Measurements from ENCODE around the gene PALD1.

Gene PALD1

DNA sequence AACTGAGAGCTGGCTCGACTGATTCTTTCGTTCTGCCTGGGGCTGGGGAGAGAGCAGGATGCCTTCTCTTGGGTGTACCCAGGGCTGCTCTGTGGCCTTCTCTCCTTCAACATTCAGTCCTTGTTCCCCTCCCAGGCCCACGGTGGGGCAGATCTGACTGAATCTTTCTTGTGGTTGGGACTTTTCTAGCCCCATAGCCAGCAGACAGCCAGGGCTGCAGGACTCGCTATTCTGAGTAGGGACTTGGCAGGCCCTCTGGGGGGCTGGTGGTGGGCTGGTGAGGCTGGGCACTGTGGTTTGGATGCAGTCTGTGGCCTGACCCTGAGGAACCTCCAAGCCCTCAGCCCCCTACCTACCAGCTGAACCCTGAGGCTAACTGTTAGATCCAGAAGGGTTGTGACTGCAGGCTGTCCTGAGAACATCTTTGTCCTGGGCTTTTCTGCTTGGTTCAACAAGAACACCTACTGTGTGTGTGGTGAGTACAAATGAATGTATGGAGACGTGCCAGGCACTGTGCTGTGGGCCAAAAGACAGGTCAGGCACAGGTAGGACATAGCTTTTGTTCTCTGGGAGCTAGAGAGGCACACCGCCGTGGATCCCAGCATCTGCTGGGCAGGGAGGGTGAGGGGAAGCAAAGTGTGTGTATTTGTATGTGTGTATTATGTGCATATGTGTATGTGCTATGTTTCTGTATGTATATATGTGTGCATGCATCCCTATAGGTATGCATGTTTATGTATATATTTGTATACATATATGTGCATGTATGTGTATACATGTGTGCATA lies 2.1 kb upstream of the PALD1 start:
- peaks cover 0 to 11% (median 0%) of the 10 kb centered on the region in 11 experiments; a peak in 2 of 22 replicates for H3K27me3 ChIP-seq
- no peaks in the 10 kb centered on the region for H3K9me3 ChIP-seq (replicated peaks in 1 of 11)
- H3K9ac ChIP-seq, result peak overlapping the region in 2 of 11 experiments; percentile 13 to 16; a peak in 1 of 22 replicates
- H3K4me1 ChIP-seq, result peaks cover 36 to 76% (median 67%) of the 10 kb centered on the region in 10 experiments
- H3K4me2 ChIP-seq, result peak overlapping the region in 8 of 11 experiments; percentile 93 to 100 (median 99); a peak in 16 of 22 replicates
- H3K4me3 ChIP-seq, result no peak overlapping the region
- no peak for TF ChIP-seq Cebpa-rat (IDR thresholded peaks at IDR 0.05)
- H3K36me3 ChIP-seq, result peaks cover 0 to 6% (median 0%) of the 10 kb centered on the region in 11 experiments; a peak in 1 of 22 replicates
- no peak overlapping the region; a peak in 2 of 22 replicates for H3K27ac ChIP-seq
- H4K20me1 ChIP-seq, result peaks cover 0 to 29% (median 18%) of the 10 kb centered on the region in 11 experiments; a peak in 16 of 22 replicates

DNA sequence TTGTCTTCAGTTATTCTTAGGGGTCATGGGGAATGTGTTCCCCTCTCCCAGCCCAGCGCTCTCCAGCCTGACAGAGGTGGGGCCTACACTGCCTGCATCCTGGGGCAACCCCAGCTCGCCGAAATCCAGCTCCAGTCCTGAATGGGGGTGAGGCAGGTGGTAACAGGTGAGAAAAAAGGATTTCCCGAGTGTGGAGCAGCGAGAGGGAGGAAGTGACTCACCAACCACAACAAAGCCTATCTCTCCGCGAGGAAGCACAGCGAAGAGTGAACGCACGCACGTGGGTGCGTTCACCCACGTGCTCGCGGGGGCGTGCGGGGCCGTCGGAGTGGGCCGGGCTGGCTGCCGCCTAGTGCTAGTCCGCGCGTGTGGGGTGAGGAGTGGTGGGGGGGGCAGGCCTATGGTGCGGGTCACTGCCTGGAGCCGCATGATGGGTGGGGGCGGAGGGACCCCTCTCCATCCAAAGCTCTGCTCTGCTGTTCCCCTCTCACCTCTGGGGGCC lies 855 bp upstream of the PALD1 start:
- Histone ChIP-seq H3K9me3 (replicated peaks in 1 of 11) (no peaks in the 10 kb centered on the region), H3K9ac (peak overlapping the region; percentile 74 to 92 (median 84); a peak in 20 of 22 replicates), H3K4me1 (peaks cover 46 to 82% (median 74%) of the 10 kb centered on the region in 10 experiments), H3K4me3 (peak overlapping the region; percentile 69 to 90 (median 82)), H4K20me1 (peaks cover 0 to 41% (median 31%) of the 10 kb centered on the region in 11 experiments; a peak in 17 of 22 replicates), H3K4me2 (peak overlapping the region; percentile 93 to 100 (median 99)), H3K27ac (peak overlapping the region in 9 of 11 experiments; percentile 75 to 87 (median 82); a peak in 17 of 22 replicates), H3K36me3 (peaks cover 0 to 6% (median 0%) of the 10 kb centered on the region in 11 experiments; a peak in 1 of 22 replicates), H3K27me3 (peaks cover 0 to 11% (median 0%) of the 10 kb centered on the region in 11 experiments; a peak in 2 of 22 replicates)
- no peak for TF ChIP-seq Cebpa-rat (IDR thresholded peaks at IDR 0.05)

DNA sequence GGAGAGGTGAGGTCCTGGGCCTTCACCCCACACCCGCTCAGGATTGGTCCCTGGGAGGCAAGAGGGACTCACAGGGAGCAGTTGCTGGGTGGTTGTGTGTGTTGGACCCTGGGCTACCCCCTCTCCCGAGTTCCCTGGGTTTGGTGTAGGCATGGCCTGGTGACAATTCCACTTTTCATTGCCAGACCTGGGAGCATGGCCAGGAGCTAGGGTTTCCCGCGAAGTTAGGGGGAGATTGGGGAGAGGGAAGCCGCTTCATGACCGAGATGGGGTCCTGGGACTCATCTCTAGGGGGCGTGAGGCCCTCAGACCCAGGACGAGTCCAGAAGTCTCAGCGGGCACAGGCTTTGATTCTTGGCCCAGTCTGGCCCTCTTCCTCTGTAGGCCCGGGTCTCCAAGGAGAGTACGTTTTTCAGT lies 606 bp downstream of the PALD1 start:
- Histone ChIP-seq H3K36me3 (peaks cover 0 to 6% (median 0%) of the 10 kb centered on the region in 11 experiments; a peak in 2 of 22 replicates), H3K4me2 (peak overlapping the region; percentile 93 to 100 (median 99)), H3K9ac (peak overlapping the region; percentile 74 to 92 (median 84)), H3K27ac (peak overlapping the region in 10 of 11 experiments; percentile 45 to 87 (median 82); a peak in 21 of 22 replicates), H4K20me1 (peaks cover 0 to 50% (median 40%) of the 10 kb centered on the region in 11 experiments; a peak in 17 of 22 replicates), H3K4me3 (peak overlapping the region; percentile 69 to 90 (median 82)), H3K27me3 (peaks cover 0 to 11% (median 0%) of the 10 kb centered on the region in 11 experiments; a peak in 2 of 22 replicates), H3K9me3 (replicated peaks in 1 of 11) (no peaks in the 10 kb centered on the region), H3K4me1 (peaks cover 54 to 88% (median 84%) of the 10 kb centered on the region in 10 experiments)
- TF ChIP-seq Cebpa-rat (IDR thresholded peaks at IDR 0.05), result no peak

DNA sequence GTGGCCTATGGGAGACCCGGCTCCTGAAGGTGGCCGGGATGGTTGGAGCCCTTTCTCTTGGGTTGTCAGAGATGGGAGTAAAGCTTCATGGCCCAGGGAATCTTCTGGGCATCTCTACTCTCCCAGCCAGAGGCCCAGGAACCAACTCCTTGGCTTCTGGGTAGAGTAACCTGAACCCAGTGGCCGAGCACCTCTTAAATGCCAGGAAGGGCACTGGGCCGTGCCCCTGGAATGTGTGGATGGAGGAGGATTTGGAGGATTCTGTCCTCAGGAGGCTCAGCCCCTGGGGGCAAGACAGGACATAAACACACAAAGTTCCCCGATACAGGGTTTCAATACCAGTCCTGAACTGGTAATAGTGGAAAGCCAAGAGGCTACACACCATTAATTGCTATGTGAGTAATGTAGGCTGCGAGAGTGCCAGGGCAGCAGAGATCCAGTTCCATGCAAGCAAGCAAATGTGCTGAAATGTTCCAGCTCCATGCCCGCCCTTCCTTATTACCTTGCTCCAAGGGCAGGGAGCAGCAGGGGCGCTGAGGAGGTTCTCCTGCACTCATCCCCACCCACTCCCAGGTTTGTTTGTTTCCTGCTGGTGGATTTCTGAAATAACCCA lies 1.2 kb downstream of the PALD1 start:
- Histone ChIP-seq H3K27me3 (peaks cover 0 to 11% (median 0%) of the 10 kb centered on the region in 11 experiments; a peak in 2 of 22 replicates), H3K36me3 (peaks cover 0 to 10% (median 2%) of the 10 kb centered on the region in 11 experiments; a peak in 2 of 22 replicates), H3K4me2 (peak overlapping the region; percentile 93 to 100 (median 99)), H3K9ac (peak overlapping the region; percentile 74 to 92 (median 84); a peak in 21 of 22 replicates), H3K4me1 (peaks cover 54 to 88% (median 84%) of the 10 kb centered on the region in 10 experiments), H3K9me3 (replicated peaks in 1 of 11) (no peaks in the 10 kb centered on the region), H3K4me3 (peak overlapping the region; percentile 69 to 90 (median 82)), H4K20me1 (peaks cover 0 to 50% (median 40%) of the 10 kb centered on the region in 11 experiments; a peak in 17 of 22 replicates), H3K27ac (peak overlapping the region in 9 of 11 experiments; percentile 75 to 87 (median 82); a peak in 17 of 22 replicates)
- TF ChIP-seq Cebpa-rat (IDR thresholded peaks at IDR 0.05), result no peak

DNA sequence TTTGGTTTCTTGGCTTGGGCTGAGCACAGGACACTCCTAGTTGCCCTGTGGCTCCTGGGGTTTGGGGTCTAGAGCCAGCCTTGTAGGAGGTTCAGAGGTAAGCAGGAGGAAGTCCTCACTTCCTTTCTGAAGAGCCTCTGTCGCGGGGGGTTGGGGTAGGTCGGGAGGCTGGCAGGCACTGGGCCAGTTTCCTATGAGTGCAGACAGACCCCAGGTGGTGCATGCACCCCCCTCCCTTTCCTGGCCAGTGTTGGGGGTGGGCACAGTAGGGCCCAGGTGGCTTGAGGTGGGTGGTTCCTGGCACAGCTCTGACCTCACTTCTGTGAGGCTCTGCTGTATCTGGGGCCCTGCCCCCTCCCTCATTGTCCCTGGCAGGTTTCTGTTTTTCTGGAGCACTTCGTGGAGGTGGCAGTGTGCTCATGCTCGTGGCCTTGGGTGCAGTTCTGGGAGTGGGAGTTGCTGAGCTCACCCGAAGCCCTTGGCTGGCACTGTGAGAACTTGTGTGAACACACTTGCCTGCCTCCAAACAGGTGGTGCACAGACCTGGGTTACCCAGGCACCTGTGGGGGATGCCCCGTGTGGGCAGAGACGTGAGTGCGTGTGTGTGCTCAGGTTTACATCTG lies 1.8 kb downstream of the PALD1 start:
- Histone ChIP-seq H3K9me3 (replicated peaks in 1 of 11) (no peaks in the 10 kb centered on the region), H4K20me1 (peaks cover 0 to 50% (median 40%) of the 10 kb centered on the region in 11 experiments; a peak in 17 of 22 replicates), H3K27me3 (peaks cover 0 to 11% (median 0%) of the 10 kb centered on the region in 11 experiments; a peak in 2 of 22 replicates), H3K36me3 (peaks cover 0 to 14% (median 6%) of the 10 kb centered on the region in 11 experiments; a peak in 10 of 22 replicates), H3K4me3 (peak overlapping the region; percentile 69 to 90 (median 82); a peak in 17 of 20 replicates), H3K27ac (peak overlapping the region in 8 of 11 experiments; percentile 78 to 87 (median 82); a peak in 15 of 22 replicates), H3K4me2 (peak overlapping the region; percentile 93 to 100 (median 99)), H3K4me1 (peaks cover 54 to 82% (median 80%) of the 10 kb centered on the region in 10 experiments), H3K9ac (peak overlapping the region in 10 of 11 experiments; percentile 74 to 92 (median 85); a peak in 19 of 22 replicates)
- no peak for TF ChIP-seq Cebpa-rat (IDR thresholded peaks at IDR 0.05)

DNA sequence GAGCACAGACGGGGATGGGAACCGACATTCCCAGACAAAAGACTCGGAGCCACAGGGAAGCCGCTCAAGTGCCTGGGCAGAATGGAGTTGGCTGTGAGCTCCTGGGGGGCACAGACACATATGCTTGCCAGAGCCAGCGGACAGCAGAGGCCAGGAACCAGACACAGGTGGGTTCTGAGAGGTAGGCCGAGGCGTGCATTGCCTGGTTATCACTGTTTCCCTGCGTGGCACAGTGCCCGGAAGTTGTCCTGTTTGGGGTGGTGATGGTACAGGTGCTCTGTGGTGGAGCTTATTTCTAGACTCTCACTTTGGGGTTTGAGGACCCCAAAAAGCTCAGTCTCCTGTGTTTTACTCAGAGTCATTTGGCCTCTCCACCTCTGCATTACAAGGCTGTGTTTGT lies 2.5 kb downstream of the PALD1 start:
- Histone ChIP-seq H3K27me3 (peaks cover 0 to 5% (median 0%) of the 10 kb centered on the region in 11 experiments; a peak in 1 of 22 replicates), H3K4me2 (peak overlapping the region; percentile 93 to 100 (median 99)), H3K36me3 (peaks cover 0 to 22% (median 13%) of the 10 kb centered on the region in 11 experiments; a peak in 17 of 22 replicates), H4K20me1 (peaks cover 0 to 49% (median 40%) of the 10 kb centered on the region in 11 experiments; a peak in 17 of 22 replicates), H3K4me1 (peaks cover 54 to 78% (median 73%) of the 10 kb centered on the region in 10 experiments), H3K27ac (peak overlapping the region in 1 of 11 experiments; percentile 85; a peak in 3 of 22 replicates), H3K9me3 (replicated peaks in 1 of 11) (no peaks in the 10 kb centered on the region), H3K4me3 (peak overlapping the region in 6 of 10 experiments; percentile 74 to 87 (median 83); a peak in 2 of 20 replicates), H3K9ac (peak overlapping the region in 7 of 11 experiments; percentile 27 to 92 (median 86); a peak in 11 of 22 replicates)
- TF ChIP-seq Cebpa-rat (IDR thresholded peaks at IDR 0.05), result no peak

DNA sequence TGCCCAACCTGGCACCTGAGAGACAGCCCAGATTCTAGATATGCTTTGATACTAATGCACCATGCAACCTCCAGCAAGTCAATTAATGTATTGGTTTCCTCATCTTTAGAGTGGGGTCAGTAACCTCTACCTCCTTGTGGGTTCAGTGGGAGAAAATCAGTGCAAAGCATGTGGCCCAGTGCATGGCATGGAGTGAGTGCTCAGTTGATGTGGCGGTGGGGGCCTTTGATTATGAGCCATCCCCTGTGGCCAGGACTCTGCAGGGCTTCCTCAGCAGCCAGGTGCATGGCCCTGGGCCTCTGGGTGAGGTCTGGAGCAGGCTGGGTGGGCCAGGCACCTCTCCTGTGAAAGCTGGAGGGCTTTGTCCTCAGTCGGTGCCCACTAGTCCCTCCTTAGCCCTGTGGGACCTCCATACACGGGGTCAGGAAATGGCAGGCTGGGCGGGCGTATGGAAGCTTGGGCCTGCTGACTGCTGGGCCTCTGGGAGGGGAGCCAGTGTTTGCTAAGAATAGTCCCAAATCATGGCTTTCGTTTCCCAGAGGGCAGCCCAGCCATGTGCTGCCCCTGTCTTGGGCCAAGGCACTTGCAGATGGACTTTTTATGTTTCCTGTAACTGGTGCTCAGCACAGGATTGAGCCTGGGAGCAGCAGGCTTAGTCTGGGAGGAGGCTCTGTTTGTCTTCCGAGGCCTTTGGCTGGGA lies 3.4 kb downstream of the PALD1 start:
- Histone ChIP-seq H3K4me2 (peak overlapping the region; percentile 93 to 100 (median 99)), H3K36me3 (peaks cover 0 to 30% (median 21%) of the 10 kb centered on the region in 11 experiments; a peak in 19 of 22 replicates), H3K9ac (peak overlapping the region in 8 of 11 experiments; percentile 11 to 92 (median 42); a peak in 10 of 22 replicates), H3K4me1 (peaks cover 54 to 77% (median 64%) of the 10 kb centered on the region in 10 experiments), H4K20me1 (peaks cover 0 to 49% (median 40%) of the 10 kb centered on the region in 11 experiments; a peak in 17 of 22 replicates), H3K9me3 (replicated peaks in 1 of 11) (no peaks in the 10 kb centered on the region), H3K27ac (peak overlapping the region in 5 of 11 experiments; percentile 14 to 47 (median 27); a peak in 7 of 22 replicates), H3K4me3 (peak overlapping the region in 6 of 10 experiments; percentile 17 to 81 (median 22); a peak in 6 of 20 replicates), H3K27me3 (no peaks in the 10 kb centered on the region)
- TF ChIP-seq Cebpa-rat (IDR thresholded peaks at IDR 0.05), result no peak
